Measurements from ENCODE around the gene IPP. TPM values are rescaled to one million over a fixed set of nuclear protein-coding genes. Genes with fewer than 3 reads are reported as not detected.
"Not testable (repeated sequence)": the region's sequence is repeated elsewhere in the genome, so short reads cannot be mapped to it uniquely, and the experiment has no call there.

The IPP gene
- polyA plus RNA-seq, 3 donors from 2014 or later = 13.4 to 20.4 (median 17.6) TPM

DNA sequence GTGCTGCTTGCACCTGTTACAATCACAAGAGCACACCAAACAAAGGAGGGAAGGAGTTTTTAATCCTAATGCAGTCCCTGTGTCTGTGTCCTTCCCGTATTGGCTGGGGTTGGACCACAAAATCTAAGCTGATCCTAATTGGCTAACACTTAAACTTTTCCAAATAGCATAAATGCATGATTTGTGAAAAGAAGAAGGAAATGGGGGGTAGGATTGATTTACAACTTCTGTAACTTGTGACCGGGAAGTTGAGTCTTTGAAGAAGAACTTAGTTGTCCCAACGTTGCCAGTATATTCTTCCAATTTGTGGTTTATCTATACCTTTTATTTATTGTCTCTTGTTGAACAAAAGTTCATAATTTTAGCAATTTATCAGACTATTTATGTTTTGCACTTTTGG, 11.8 kb upstream of the IPP start:
- Mint-ChIP-seq H3K36me3 (no peaks in the 10 kb centered on the region), H3K9me3 (no peaks in the 10 kb centered on the region), H3K4me3 (no peak overlapping the region), H3K27me3 (ENCODE audit: low read depth in 3 of 3) (peaks cover 0 to 3% (median 2%) of the 10 kb centered on the region in 3 donors), H3K27ac (no peak overlapping the region), H3K4me1 (no peaks in the 10 kb centered on the region)
- no peak for DNase-seq

DNA sequence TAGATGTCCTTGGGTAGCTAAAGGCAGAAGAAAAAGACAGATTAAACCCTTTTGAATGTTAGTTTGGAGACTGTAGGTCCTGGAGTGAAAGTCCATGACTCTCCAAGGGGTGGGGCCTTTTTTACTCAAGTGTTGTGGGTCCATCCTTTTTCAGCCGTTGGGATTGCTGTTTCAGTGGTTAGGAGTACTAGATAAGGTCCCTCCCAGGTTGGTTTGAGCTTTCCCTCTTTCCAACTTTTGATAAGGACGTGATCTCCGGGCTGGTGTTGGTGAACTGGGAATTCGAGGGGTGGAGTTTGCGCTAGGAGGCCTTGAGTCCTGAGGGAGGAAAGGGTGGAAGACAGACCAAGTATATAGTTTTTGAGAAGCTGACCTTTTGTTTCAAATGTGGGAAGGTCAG, 5.2 kb upstream of the IPP start:
- Mint-ChIP-seq H3K36me3 (no peaks in the 10 kb centered on the region), H3K4me3 (no peak overlapping the region), H3K27ac (no peak overlapping the region), H3K9me3 (peaks cover 0 to 5% (median 0%) of the 10 kb centered on the region in 6 donors), H3K4me1 (peaks cover 8 to 10% of the 10 kb centered on the region in 2 donors), H3K27me3 (ENCODE audit: low read depth in 3 of 3) (peaks cover 3 to 5% (median 3%) of the 10 kb centered on the region in 3 donors)
- no peak for DNase-seq

DNA sequence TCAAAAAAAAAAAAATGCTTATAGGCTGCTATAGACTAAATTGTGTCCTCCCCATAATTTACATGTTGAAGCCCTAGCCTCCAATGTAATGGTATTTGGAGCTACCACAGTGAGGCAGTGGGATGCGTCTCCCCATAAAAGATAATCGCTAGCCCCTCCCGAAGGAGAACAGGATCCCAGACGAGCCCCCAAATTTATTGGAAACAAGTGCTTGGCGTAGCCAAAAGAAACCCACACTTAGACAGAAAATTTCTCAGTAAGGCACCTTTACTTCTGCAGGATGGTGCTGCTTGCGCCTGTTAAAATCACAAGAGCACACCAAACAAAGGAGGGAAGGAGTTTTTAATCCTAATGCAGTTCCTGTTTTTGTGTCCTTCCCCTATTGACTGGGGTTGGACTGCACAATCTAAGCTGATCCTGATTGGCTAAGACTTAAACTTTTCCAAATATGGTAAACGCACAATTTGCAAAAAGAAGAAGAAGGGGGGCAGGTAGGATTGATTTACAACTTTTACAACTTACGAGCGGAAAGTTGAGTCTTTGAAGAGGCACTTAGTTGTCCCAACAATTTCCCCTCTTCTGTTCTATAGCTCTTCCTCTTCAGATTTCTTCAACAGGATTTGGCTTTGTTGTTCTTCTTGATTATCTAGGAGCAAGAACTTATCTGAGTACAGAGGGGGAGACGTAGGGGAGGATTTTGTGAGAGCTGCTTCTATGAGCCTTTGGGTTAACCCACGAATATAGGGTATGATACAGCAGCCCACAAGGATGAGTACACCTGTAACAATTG, 3.0 kb upstream of the IPP start:
- Mint-ChIP-seq H3K4me3 (no peak overlapping the region), H3K27ac (no peak overlapping the region)

DNA sequence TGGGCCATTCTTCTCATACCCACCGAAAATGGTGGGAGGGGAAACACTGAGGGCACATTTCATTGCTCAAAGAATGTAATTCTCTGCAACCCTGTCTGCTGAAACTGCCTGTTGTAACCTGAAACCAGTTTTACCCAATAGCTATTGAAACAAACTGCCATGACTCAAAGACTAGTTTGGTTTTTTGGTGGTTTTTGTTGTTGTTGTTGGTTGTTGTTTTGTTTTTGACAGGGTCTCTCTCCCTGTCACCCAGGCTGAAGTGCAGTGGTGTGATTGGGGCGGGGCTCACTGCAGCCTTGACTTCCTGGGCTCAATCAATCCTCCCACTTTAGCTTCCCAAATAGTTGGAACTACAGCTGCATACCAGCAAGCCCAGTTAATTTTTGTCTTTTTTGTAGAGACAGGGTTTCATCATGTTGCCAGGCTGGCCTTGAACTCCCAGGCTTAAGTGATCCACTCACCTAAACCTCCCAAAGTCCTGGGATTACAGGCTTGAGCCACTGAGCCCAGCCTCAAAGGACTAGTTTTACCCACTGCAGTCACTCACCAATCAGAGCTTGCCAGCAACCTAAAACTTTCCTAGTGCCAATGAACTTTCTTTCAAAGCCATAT, 2.1 kb upstream of the IPP start:
- Mint-ChIP-seq H3K36me3 (no peaks in the 10 kb centered on the region), H3K4me3 (peak overlapping the region in 1 of 5 donors; percentile 24), H3K27me3 (ENCODE audit: low read depth in 3 of 3) (peaks cover 9 to 12% (median 11%) of the 10 kb centered on the region in 3 donors), H3K9me3 (peaks cover 0 to 5% (median 0%) of the 10 kb centered on the region in 6 donors), H3K4me1 (peaks cover 20 to 28% of the 10 kb centered on the region in 2 donors), H3K27ac (peak overlapping the region in 2 of 6 donors; percentile 22 to 35)
- DNase-seq = no peak

More for the DNA sequence above, 3.0 kb upstream of the IPP start:
- Mint-ChIP-seq H3K9me3 (peaks cover 0 to 5% (median 0%) of the 10 kb centered on the region in 6 donors), H3K4me1 (peaks cover 20 to 28% of the 10 kb centered on the region in 2 donors), H3K36me3 (no peaks in the 10 kb centered on the region), H3K27me3 (ENCODE audit: low read depth in 3 of 3) (peaks cover 9 to 12% (median 11%) of the 10 kb centered on the region in 3 donors)
- no peak for DNase-seq

DNA sequence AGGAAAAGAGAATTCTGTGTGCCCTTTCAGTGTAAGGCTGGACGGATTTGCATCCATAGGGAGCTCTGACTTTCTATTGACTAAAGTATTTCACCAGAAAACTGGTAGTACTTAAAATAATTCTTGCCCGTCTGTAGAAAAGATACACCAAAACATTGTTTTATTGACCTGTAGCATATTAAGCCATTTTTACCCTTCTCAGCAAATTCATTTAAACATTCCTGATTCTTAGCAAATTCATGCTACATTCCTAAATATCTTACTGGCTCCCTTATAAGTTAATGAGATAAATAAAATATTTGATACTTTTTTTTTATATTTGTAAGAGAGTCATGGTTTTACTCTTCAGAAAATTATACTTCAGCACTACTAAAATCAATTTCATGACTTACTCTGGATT, 1.6 kb upstream of the IPP start:
- Mint-ChIP-seq H3K27ac (peak overlapping the region; percentile 81 to 100 (median 86)), H3K36me3 (no peaks in the 10 kb centered on the region), H3K9me3 (peaks cover 0 to 5% (median 0%) of the 10 kb centered on the region in 6 donors), H3K4me3 (peak overlapping the region; percentile 35 to 76 (median 66)), H3K4me1 (peaks cover 20 to 31% of the 10 kb centered on the region in 2 donors), H3K27me3 (ENCODE audit: low read depth in 3 of 3) (peaks cover 9 to 12% (median 11%) of the 10 kb centered on the region in 3 donors)
- DNase-seq = no peak

DNA sequence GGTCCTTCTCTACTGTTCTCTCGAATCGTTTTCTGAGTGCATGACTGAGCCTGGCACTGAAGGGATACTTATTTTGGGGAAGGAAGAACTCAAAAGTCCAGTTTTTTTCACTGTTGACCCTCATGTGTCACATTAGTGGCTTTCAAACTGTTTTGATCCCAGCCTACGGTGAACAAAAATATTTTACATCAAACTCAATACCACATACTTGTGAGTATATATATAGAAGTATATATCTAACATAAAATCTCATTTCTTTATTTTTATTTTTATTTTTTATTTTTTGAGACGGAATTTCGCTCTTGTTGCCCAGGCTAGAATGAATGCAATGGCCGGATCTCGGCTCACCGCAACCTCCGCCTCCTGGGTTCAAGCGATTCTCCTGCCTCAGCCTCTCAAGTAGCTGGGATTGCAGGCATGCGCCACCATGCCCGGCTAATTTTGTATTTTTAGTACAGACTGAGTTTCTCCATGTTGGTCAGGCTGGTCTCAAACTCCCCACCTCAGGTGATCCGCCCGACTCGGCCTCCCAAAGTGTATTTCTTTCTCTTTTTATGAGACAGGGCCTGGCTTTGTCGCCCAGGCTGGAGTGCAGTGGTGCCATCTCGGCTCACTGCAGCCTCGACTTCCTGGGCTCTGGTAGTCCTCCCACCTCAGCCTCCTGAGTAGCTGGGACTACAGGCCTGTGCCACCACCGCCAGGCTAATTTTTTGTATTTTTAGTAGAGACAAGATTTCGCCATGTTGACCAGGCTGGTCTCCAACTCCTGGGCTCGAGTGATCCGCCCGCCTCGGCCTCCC, 786 bp upstream of the IPP start:
- H3K4me3 Mint-ChIP-seq = peak overlapping the region; percentile 93 to 100 (median 98)
- not testable (repeated sequence) for H3K36me3 Mint-ChIP-seq, H3K9me3 Mint-ChIP-seq, DNase-seq
- peak overlapping the region; percentile 96 to 100 (median 98) for H3K27ac Mint-ChIP-seq
- peaks cover 20 to 38% of the 10 kb centered on the region in 2 donors for H3K4me1 Mint-ChIP-seq
- H3K27me3 Mint-ChIP-seq (ENCODE audit: low read depth in 3 of 3) = peaks cover 9 to 12% (median 11%) of the 10 kb centered on the region in 3 donors

DNA sequence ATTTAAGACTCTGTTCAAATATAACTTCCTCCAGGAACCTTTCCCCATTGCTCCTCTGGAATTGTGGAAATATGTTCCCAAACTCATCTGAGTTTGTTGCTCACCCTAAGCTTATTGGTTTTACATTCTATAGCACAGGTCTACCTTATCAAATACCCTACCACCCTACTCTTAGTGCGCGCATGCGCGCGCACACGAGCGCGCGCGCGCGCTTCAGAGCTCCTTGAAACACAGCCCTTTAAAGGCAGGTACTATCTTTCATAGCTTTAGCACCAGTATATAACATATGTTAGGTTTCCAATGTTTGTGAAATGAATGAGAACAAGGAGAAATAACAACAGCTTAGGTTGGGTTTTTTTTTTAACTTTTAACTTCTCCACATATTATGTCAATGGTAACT, 3.5 kb downstream of the IPP start:
- Mint-ChIP-seq H3K27ac (no peak overlapping the region), H3K27me3 (ENCODE audit: low read depth in 3 of 3) (peaks cover 9 to 12% (median 9%) of the 10 kb centered on the region in 3 donors), H3K4me3 (no peak overlapping the region), H3K4me1 (peaks cover 22 to 37% of the 10 kb centered on the region in 2 donors), H3K36me3 (peaks cover 6 to 13% (median 11%) of the 10 kb centered on the region in 3 donors), H3K9me3 (no peaks in the 10 kb centered on the region)
- DNase-seq = no peak

DNA sequence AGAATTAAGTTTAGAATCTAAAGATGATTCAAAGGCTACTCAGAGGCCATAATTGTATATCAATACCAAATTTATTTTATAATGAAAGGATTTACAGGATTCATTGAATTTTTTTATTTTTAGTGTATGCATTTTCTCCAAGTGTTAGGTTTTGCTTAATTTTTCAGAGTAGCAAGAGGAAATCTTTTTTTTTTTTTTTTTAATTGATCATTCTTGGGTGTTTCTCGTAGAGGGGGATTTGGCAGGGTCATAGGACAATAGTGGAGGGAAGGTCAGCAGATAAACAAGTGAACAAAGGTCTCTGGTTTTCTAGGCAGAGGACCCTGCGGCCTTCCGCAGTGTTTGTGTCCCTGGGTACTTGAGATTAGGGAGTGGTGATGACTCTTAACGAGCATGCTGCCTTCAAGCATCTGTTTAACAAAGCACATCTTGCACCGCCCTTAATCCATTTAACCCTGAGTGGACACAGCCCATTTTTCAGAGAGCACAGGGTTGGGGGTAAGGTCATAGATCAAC, 10.8 kb downstream of the IPP start:
- H3K27me3 Mint-ChIP-seq (ENCODE audit: low read depth in 3 of 3); DNase-seq; H3K9me3 Mint-ChIP-seq; H3K4me3 Mint-ChIP-seq; H3K27ac Mint-ChIP-seq: not testable (repeated sequence)
- peaks cover 16 to 24% (median 23%) of the 10 kb centered on the region in 3 donors for H3K36me3 Mint-ChIP-seq
- H3K4me1 Mint-ChIP-seq = peaks cover 17 to 23% of the 10 kb centered on the region in 2 donors

DNA sequence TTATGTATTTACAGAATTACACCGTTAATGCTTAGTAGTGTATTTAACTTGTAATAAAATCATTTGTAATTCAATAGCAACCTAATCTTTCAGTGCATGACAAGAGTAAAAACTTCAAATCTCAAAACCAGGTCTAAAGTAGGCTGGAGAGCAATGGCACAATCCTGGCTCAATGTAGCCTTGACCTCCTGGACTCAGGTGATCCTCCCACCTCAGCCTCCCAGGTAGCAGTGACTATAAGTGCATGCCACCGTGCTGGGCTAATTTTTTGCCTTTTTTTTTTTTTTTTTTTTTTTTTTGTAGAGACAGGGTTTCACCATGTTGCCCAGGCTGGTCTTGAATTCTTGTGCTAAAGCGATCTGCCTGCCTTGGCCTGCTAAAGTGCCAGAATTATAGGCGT, 11.3 kb downstream of the IPP start:
- Mint-ChIP-seq H3K36me3 (peaks cover 16 to 21% (median 20%) of the 10 kb centered on the region in 3 donors), H3K27ac (no peak overlapping the region), H3K27me3 (ENCODE audit: low read depth in 3 of 3) (no peaks in the 10 kb centered on the region), H3K4me3 (no peak overlapping the region), H3K4me1 (peaks cover 17 to 23% of the 10 kb centered on the region in 2 donors), H3K9me3 (no peaks in the 10 kb centered on the region)
- DNase-seq = no peak

DNA sequence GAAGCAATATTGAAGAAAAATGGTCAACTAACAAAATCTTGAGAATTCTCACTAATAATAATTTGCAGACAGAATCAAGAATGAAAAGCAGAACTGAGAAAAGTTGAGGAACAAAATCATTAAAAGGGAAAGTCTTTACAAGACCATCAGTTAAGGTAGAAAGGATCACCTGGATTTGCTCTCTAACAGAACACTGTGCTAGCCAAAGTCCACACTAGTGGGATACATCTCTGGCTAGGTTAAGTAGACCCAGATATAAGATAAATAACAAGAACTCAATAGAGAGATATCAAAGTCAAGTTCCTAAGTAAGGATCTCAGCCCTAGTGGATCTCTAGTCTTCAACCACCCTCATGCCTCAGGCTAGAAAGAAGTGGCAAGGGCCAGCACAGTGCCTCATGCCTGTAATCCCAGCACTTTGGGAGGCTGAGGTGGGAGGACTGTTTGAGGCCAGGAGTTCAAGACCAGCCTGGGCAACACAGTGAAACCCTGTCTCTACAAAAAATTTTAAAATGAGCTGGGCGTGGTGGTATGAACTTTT, 19.6 kb downstream of the IPP start:
- Mint-ChIP-seq H3K9me3 (no peaks in the 10 kb centered on the region), H3K27ac (peak overlapping the region in 2 of 6 donors; percentile 54 to 56), H3K36me3 (peaks cover 3 to 9% (median 4%) of the 10 kb centered on the region in 3 donors), H3K4me3 (no peak overlapping the region), H3K27me3 (ENCODE audit: low read depth in 3 of 3) (peaks cover 0 to 1% (median 0%) of the 10 kb centered on the region in 3 donors), H3K4me1 (peaks cover 7 to 13% of the 10 kb centered on the region in 2 donors)
- no peak for DNase-seq

DNA sequence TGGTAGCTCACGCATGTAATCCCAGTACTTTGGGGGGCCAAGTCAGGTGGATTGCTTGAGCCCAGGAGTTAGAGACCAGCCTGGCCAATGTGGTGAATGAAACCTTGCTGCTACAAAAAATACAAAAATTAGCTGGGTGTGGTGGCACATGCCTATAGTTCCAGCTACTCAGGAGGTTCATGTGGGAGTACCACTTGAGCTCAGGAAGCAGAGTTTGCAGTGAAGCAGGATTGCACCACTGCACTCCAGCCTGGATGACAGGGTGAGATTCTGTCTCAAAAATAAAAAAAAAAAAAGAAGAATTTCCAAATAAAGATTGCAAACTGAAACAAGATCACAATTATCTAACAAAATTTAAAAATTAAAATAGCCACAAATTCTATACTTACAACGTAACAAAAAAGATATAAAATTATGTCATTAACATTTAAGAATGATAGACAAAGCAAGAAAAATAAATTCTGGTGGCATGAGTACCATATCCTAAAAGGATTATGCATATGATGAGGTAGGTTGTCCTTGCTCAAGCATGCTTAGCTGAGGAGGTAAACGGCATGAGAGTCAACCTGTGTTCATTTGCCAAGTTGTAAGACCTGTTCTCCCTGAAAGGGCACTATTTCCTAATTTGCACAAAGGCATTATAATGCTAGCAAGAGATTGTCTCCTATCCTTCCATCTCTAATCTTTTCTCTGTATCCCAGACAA, 20.2 kb downstream of the IPP start:
- no peaks in the 10 kb centered on the region for H3K9me3 Mint-ChIP-seq
- H3K27ac Mint-ChIP-seq = peak overlapping the region in 3 of 6 donors; percentile 19 to 56 (median 54)
- peaks cover 3 to 9% (median 4%) of the 10 kb centered on the region in 3 donors for H3K36me3 Mint-ChIP-seq
- no peak overlapping the region for H3K4me3 Mint-ChIP-seq
- no peak for DNase-seq
- H3K4me1 Mint-ChIP-seq = peaks cover 7 to 13% of the 10 kb centered on the region in 2 donors
- H3K27me3 Mint-ChIP-seq (ENCODE audit: low read depth in 3 of 3) = peaks cover 0 to 1% (median 0%) of the 10 kb centered on the region in 3 donors

DNA sequence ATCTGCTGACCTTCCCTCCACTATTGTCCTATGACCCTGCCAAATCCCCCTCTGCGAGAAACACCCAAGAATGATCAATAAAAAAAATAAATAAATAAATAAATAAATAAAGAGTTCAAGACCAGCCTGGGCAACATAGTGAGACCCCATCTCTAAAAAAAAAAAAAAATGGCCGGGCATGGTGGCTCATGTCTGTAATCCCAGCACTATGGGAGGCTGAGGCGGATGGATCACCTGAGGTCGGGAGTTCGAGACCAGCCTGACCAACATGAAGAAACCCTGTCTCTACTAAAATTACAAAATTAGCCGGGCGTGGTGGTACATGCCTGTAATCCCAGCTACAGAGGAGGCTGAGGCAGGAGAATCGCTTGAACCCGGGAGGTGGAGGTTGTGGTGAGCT, 24.4 kb downstream of the IPP start:
- not testable (repeated sequence) for DNase-seq; H3K9me3 Mint-ChIP-seq; H3K36me3 Mint-ChIP-seq; H3K4me3 Mint-ChIP-seq; H3K27ac Mint-ChIP-seq; H3K27me3 Mint-ChIP-seq (ENCODE audit: low read depth in 3 of 3); H3K4me1 Mint-ChIP-seq

Data from immature natural killer cell (primary cell).